Uterus (tissue), 4 donors: ENCODE data around the gene AUH. TPM values are rescaled to one million over a fixed set of nuclear protein-coding genes. Genes with fewer than 3 reads are reported as not detected.
A peak's percentile ranks its signal among the peaks of the same experiment; 100 is the strongest.

ENCODE experiments used
- DNase-seq, 2 donors: peaks; one replicate each; pipeline ENCODE4 v3.0.0-alpha.2; 2019 to 2020
- H3K27ac ChIP-seq, 2 donors: fragments of 200-600 bp; sonication (generic); 1 replicate in 1 of 2; 2 replicates in 1 of 2; pipeline ENCODE4 v1.5.1; 2016 to 2018
- H3K27me3 ChIP-seq, 2 donors: fragments of 200-600 bp; sonication (generic); one replicate each; pipeline ENCODE4 v1.5.1; 2018 to 2019; ENCODE audit warnings: control low read depth in 1 of 2
- H3K36me3 ChIP-seq, 2 donors: fragments of 200-600 bp; sonication (generic); one replicate each; pipeline ENCODE4 v1.5.1; 2019; ENCODE audit warnings: control low read depth in 1 of 2
- H3K4me1 ChIP-seq, 2 donors: fragments of 200-600 bp; sonication (generic); one replicate each; pipeline ENCODE4 v1.5.1; 2018 to 2019; ENCODE audit warnings: control low read depth in 1 of 2
- H3K4me3 ChIP-seq, 2 donors: fragments of 200-600 bp; sonication (generic); 1 replicate in 1 of 2; 2 replicates in 1 of 2; pipeline ENCODE4 v1.5.1; 2018 to 2019; ENCODE audit warnings: mild to moderate bottlenecking in 1 of 2
- H3K9me3 ChIP-seq, 2 donors: fragments of 200-600 bp; sonication (generic); one replicate each; pipeline ENCODE4 v1.5.1; 2019; ENCODE audit warnings: control low read depth in 1 of 2
- CTCF ChIP-seq, 4 experiments: fragments of 200-600 bp in 2 of 4; fragments of 450-650 bp in 2 of 4; sonication (generic) in 2 of 4; IDR thresholded peaks; one replicate each; pipeline ENCODE4 v1.5.1; 2016 to 2019; ENCODE audit warnings: antibody characterized with exemption in 4 of 4, mild to moderate bottlenecking in 2 of 4, moderate library complexity in 1 of 4
- POLR2A ChIP-seq, 2 donors: fragments of 450-650 bp; IDR thresholded peaks; one replicate each; pipeline ENCODE4 v1.6.1; 2016; ENCODE audit warnings: antibody characterized with exemption in 2 of 2, mild to moderate bottlenecking in 1 of 2, moderate library complexity in 1 of 2
- intact Hi-C: fragments of 100-400 bp; cut with DNase I; formaldehyde crosslinking; loops from one replicate; pipeline ENCODE4 v1.15.1; 2023; ENCODE audit warnings: low total_unique reads
- total RNA-seq, 4 donors: library from RNA; depleted of rRNA in 3 of 4; stranded (reverse); fragments of >200 nt in 3 of 4; gene quantifications; one replicate each; pipeline versions ENCODE4 v1.1.0 to v1.2.4, GENCODE V29; 2014 to 2023
- donor health status: DM: yes; HTN: yes; CAD: no.

Gene AUH
- total RNA-seq, 4 donors from 2014 or later, result 4.4 to 36.7 (median 23.7) TPM

GRCh38 chr9:91340395-91340967, 21.2 kb downstream of the AUH start:
- Histone ChIP-seq H3K9me3 (no peaks in the 10 kb centered on the region), H3K36me3 (no peaks in the 10 kb centered on the region), H3K27ac (no peak overlapping the region), H3K4me1 (no peaks in the 10 kb centered on the region), H3K4me3 (no peak overlapping the region), H3K27me3 (no peaks in the 10 kb centered on the region)
- intact Hi-C loops, result no loop called here
- TF ChIP-seq CTCF (IDR thresholded peaks at IDR 0.05), result no peak
- TF ChIP-seq POLR2A (IDR thresholded peaks at IDR 0.05), result no peak
- no peak for DNase-seq

DNA sequence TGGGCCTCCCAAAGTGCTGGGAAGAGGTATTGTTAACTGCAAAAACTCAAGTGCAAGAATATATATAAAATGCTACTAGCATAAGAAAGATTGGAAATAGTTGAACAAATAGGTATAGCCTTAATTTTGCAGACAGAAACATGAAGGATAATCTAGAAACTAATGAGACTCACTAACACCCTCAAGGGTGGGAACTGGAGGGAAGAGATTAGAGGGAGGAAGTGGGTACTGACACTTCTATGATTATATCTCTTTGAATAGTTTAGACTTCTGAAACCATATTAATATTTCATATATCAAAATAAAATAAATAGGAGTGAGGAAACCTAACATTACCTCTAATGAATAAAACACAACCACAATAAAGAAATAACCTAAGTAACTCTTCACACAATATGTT, 23.0 kb downstream of the AUH start:
- no peaks in the 10 kb centered on the region for H3K9me3 ChIP-seq
- H3K4me1 ChIP-seq, result no peaks in the 10 kb centered on the region
- H3K36me3 ChIP-seq, result no peaks in the 10 kb centered on the region
- TF ChIP-seq POLR2A (IDR thresholded peaks at IDR 0.05), result no peak
- TF ChIP-seq CTCF (IDR thresholded peaks at IDR 0.05), result no peak
- H3K27me3 ChIP-seq, result no peaks in the 10 kb centered on the region
- DNase-seq, result no peak
- H3K4me3 ChIP-seq, result no peak overlapping the region
- intact Hi-C loops, result no loop called here
- no peak overlapping the region for H3K27ac ChIP-seq

GRCh38 chr9:91336786-91337185, 24.9 kb downstream of the AUH start:
- no peaks in the 10 kb centered on the region for H3K36me3 ChIP-seq
- H3K4me1 ChIP-seq, result no peaks in the 10 kb centered on the region
- no peak overlapping the region for H3K4me3 ChIP-seq
- no peaks in the 10 kb centered on the region for H3K9me3 ChIP-seq
- no peak overlapping the region for H3K27ac ChIP-seq
- H3K27me3 ChIP-seq, result no peaks in the 10 kb centered on the region
- DNase-seq, result no peak
- intact Hi-C loops, result no loop called here
- TF ChIP-seq CTCF (IDR thresholded peaks at IDR 0.05), result no peak
- TF ChIP-seq POLR2A (IDR thresholded peaks at IDR 0.05), result no peak

DNA sequence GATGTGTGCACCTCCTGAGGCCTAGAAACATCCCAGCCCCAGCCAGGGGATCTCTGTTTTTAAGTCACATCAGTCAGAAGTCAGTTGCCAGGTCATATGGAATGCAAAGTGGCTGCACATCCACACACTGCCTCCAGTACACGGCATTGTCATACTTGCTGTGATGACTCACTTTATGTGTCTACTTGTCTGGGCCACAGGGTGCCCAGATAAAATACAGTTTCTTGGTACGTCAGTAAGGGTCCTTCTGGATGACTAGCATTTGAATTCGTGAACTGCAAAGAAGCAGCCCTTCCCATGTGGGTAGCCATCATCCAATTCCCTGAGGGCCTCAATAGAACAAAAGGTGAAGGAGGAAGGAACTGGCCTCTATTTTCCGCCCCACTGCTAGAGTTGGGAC, 27.7 kb downstream of the AUH start:
- intact Hi-C loops, result no loop called here
- H3K36me3 ChIP-seq, result no peaks in the 10 kb centered on the region
- TF ChIP-seq CTCF (IDR thresholded peaks at IDR 0.05) (no peak), POLR2A (IDR thresholded peaks at IDR 0.05) (no peak)
- H3K9me3 ChIP-seq, result no peaks in the 10 kb centered on the region
- no peaks in the 10 kb centered on the region for H3K4me1 ChIP-seq
- DNase-seq, result no peak
- H3K27ac ChIP-seq, result peak overlapping the region in 1 of 2 donors; percentile 41
- H3K4me3 ChIP-seq, result no peak overlapping the region
- no peaks in the 10 kb centered on the region for H3K27me3 ChIP-seq

DNA sequence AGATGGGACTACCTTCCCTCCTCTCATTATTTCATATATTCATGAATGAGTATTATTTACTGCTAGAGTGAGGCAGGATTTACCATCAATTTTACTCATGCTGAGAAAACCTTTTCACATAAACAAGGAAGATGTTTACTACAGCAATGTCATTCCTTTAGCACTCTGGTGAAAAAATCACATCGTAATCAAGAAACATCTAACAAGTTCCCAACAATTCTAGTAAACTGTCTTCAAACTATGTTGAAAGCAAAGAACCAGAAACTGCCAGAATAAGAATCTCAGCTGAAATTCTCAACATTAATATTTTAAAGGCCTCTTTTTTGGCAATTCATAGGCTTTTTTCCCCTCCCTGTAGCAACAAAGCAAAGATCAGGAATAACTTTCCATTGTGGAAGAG, 28.2 kb downstream of the AUH start:
- Histone ChIP-seq H3K36me3 (no peaks in the 10 kb centered on the region), H3K9me3 (no peaks in the 10 kb centered on the region), H3K27ac (peak overlapping the region in 1 of 2 donors; percentile 41), H3K27me3 (no peaks in the 10 kb centered on the region), H3K4me3 (no peak overlapping the region), H3K4me1 (no peaks in the 10 kb centered on the region)
- intact Hi-C loops, result no loop called here
- no peak for TF ChIP-seq POLR2A (IDR thresholded peaks at IDR 0.05)
- no peak for TF ChIP-seq CTCF (IDR thresholded peaks at IDR 0.05)
- DNase-seq, result no peak
